Endothelial cell of hepatic sinusoid (primary cell): Measurements from ENCODE around the gene SLC34A1.

Experiments used
- in situ Hi-C: cut with HindIII; loops from 2 replicates; pipeline ENCODE4 v1.10.0; 2017; ENCODE audit warnings: low sequenced_read_pairs

The SLC34A1 gene

DNA sequence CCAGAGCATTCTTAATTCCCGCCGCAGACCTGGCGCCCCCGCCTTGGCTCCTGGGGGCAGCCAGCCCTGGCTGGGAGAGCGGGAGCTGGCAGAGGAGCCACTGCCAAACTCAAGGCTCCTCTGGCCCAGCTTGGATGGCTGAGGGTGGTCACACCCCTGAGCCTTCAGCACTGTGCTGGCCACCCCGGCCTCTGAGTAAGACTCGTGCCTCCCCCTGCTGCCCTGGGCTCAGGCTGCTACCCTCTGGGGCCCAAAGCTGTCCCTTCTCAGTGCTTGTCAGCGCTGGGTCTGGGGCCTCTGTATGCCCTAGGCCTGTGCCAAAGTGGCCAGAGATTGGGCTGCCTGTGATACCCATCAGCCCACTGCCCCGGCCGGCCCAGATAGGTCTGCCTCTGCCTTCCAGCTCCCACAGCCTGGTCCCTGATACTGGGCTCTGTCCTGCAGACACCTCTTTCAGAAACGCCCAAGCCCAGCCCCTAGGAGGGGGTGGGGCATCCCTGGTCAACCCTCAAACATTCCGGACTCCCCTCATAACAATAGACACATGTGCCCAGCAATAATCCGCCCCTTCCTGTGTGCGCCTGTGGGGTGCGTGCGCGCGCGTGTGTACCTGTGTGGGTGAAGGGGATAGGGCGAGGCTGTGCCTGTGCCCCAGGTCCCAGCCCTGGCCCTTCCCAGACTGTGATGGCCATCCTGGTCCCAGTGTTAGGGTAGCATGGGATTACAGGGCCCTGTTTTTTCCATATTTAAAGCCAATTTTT lies 58.0 kb downstream of the SLC34A1 start:
- in situ Hi-C loops = loop anchor here (5.0 to 25.0 kb wide), 2 partner anchors 95 to 330 kb away; no protein-coding TSS in a partner anchor

DNA sequence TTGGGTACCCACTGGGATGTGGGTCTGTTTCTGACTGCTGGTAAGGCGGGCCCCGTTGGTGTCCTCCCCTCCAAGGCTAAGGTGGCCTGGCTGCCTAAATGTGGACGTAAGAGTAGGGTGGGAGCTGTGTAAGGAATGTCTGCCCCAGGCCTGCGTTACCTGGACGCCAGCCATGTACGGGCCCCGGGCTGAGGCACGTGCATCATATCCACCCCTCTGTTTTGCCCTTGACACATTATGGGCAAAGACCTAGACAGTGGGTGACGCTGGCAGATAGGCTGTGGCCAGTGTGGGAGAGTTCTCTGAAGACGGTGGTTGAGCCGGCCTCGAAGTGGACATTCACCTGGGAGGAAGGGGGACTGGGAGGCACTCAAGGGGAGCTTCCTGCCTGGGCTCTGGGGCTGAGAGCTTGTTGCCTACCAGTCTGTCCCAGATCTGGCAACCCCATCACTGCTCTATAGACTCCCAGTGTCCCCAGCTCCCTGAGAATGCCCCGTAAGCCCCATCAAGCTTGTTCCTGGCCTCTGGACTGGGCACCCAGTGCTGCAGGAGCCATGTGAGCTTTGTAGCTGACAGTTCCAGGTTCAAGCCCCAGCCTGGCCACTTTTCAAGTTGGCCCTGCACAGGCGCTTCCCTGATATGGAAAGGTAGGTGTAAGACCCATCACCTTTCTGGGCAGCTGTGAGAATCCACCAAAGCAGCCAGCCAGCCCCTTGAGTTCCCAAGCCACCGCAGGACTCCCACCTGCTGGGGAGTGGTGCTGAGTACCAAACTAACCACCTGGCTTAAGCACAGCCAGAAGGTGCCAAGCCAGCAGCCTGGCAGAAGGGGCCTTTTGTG lies 59.1 kb downstream of the SLC34A1 start:
- in situ Hi-C loops = loop anchor here (5.0 to 25.0 kb wide), 2 partner anchors 96 to 331 kb away; no protein-coding TSS in a partner anchor

DNA sequence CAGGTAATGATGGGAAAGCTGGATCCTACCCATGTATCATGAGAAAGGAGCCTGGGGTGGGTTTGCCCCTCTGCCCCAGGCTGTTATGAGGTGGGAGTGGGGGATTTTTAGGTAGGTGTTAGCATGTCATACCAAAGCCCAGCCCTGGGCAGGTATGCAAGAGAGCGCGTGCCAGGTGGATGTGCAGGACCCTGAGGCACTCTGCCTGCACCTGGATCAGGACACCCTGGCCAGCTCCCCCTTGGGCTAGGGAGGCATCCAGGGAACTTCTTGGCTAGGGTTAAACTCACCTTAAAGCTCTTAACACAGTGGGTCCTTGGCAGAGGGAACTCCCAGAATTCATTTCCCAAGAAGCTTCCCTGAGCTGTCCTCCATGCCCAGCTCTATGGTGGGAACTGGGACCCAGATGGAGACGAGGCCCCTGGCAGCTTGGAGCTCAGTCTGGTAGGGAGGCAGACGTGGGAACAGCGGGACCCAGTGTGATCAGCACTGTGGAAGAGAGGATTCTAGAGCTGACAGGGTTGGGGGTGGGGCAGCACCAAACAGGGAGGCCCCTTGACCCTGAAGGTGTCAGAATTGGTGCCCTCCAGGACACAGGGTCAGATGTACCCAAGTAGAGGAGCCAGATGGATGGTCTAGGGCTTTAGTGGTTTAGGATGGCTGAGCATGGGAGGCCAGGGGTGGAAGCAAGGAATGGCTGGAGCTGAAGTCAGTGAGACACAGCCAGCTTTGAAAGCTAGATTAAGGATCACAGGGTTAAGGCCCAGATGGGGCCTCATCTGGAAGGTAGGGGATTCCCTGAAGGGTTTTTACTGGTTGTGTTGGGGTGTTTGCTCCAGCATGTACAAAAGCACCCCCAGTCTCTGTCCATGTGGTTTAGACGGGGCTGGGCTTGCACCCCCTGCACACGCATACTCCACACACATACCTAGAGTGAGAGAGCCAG lies 60.1 kb downstream of the SLC34A1 start:
- in situ Hi-C loops = loop anchor here (5.0 to 25.0 kb wide), 4 partner anchors 37 to 332 kb away; partner anchors contain the start of genes F12 and FAM193B

DNA sequence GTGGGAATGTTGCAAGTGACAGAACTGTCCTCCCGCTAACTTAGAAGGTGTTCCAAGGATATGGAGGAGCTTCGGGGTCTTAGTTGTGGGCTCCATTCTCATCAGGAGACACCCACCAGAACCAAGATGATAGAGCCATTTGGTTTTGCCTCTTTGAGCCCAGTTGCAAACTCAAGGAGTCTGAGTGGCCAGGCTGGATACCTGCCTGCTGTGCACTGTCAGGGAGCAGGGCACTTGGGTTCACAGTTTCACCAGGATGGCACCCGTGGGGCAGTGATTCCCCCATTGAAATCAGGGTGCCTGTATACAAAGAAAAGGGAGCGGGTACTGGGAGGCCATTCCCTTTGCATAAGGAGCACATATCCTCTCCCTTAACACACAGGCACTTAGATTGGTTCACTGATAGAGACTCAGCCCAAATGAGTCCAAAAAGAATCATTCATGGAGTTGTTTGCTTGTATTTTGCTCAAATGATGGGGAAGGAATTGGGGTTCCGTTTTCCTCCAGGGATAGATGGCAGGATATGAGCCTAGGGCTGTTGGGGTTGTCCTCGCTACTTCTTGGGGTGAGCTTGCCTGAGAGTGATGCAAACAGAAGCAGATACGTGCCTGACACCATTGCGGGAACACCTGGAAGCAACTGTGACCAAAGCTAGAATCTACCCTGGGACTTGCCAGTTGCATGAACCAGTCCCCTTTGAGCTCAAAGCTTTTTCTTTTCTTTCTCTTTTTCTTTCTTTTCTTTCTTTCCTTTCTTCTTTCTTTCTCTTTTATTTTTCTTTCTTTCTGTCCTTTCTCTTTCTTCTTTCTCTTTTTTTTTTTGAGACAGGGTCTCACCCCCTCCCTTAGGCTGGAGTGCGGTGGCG lies 61.0 kb downstream of the SLC34A1 start:
- in situ Hi-C loops = loop anchor here (5.0 to 25.0 kb wide), 3 partner anchors 38 to 333 kb away; partner anchors contain the start of genes F12 and FAM193B

DNA sequence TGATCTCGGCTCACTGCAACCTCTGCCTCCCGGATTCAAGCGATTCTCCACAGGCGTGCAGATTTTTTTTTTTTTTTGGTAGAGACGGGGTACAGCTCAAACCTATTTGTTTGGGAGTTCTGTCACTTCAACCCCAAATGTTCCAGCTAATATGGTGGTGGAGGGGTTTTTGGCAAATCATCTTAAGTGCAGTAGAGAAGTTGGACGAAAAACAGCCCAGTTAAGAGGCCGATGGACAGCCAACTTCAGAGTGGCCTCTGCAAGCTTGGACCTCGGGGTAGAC lies 61.6 kb downstream of the SLC34A1 start:
- in situ Hi-C loops = loop anchor here (5.0 to 25.0 kb wide), 3 partner anchors 39 to 334 kb away; partner anchors contain the start of genes F12 and FAM193B

DNA sequence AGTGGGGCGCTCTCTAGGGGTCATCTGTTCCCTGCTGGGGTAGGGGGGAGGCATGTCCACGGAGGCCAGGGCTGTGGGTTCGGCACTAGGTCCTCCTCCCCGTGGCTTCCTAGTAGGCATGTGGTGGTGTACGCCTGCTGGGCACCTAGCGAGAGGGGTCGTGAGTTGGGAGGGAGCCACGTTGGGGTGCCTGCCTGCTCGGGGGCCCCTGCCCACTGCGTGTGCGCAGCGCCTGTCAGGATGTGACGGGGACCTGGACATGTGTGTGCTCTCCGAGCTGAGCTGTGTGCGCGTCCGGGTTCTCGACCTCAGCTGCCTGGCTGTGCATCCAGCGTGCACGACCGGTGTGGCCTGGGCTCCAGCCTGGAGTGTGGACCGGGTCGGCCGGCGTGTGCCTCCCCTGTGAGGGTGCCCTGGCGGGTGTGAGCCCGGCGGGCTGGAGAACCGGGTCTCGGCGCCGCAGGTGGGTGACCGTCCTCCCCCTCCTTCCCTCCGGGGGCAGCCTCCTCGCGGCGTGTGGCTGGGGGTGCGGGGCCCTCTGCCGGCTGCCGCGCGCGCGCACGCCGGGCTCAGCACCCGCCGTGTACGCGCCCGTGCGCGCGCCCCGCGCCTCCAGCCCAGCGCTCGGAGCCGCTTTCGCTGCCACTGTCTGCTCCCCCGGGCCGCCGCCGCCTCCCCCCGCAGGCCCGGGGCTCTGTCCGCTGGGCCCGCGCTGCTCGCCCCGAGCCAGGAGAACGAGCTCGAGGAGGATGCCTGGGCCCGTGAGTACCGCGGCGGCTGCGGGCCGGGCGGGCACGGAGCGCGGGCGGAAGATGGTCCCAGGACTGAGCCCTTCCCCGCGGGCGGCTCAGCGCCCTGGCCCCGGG lies 62.2 kb downstream of the SLC34A1 start, which contains the start of gene PRR7:
Gene PRR7, plus strand, starts transcription at position 615 of the 866 bp plus-strand sequence. CDS start 8,254 bp downstream, outside the sequence.
- in situ Hi-C loops = loop anchor here (5.0 to 25.0 kb wide), 3 partner anchors 39 to 334 kb away; partner anchors contain the start of genes F12 and FAM193B

DNA sequence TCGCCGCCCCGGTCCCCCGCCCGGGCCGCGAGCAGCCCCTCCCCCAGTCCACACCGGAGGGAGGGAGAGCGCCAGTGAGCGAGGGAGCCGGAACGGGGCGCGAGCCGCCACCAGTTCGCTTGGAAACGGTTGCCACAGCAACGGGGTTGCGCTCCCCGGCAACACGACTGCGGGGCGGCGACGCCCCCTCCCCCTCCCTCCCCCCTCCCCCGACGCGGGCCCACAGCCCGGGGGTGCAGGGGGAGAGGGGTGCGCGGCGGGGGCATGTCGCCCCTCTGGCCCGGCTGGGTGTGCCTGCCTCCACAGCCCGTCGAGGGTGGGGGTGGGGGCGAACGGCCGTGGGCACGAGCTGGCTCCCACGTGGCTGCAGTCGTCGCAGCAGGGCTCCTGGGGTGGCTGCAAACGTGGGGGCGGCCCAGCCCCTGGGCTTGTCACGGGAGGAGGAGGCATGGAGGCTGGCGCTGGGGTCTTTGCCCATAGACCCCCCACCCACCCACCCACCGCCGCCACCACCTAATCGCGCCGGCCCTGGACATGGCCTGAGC lies 62.9 kb downstream of the SLC34A1 start:
- in situ Hi-C loops = loop anchor here (5.0 to 25.0 kb wide), 3 partner anchors 40 to 335 kb away; partner anchors contain the start of genes F12 and FAM193B

DNA sequence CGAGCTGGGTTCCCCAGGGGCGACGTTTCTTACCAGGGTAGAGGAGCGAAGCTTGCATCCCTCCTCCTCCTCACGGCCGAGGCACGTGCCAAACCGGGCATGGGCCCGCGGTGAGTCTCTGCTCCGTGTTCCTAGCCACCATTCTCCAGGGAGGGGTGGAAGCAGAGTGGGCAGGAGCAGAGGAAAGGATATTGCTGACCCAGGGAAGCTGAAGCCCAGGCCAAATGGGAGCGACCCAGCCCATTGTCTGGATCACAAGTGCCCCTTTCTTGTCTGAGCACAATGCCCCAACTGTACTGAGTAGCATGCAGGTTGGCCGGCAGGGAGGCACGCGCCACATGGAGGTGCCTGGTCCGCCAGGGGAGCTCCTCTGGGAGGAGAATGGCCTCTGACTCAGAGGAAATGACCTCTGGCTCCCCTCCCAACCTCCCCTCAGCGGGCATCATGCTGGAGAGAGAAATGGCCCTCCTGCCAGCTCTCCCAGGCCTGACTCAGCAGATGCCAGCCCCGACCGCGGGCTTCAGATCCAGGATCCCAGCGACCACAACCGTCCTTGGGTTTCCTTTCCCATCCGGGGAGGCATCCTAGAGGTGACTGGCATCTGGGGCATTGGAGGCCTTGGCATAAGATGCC lies 63.5 kb downstream of the SLC34A1 start:
- in situ Hi-C loops = loop anchor here (5.0 to 25.0 kb wide), 3 partner anchors 40 to 335 kb away; partner anchors contain the start of genes F12 and FAM193B
